HepG2 (cell line): Measurements from ENCODE around the gene KLF13.

ENCODE experiments used
- EZH2 ChIP-seq: conservative IDR thresholded peaks from 2 replicates; pipeline ENCODE4 v1.6.1; 2012; ENCODE audit warnings: mild to moderate bottlenecking, low read depth, low read length, moderate library complexity
- FOXA3 ChIP-seq: IDR thresholded peaks from 2 replicates; pipeline ENCODE4 v1.6.1; 2016; ENCODE audit warnings: missing genetic modification reagents, missing compliant biosample characterization
- KAT7 ChIP-seq: IDR thresholded peaks from 2 replicates; pipeline ENCODE4 v1.6.1; 2018; ENCODE audit warnings: borderline replicate concordance, missing compliant biosample characterization
- POLR2A ChIP-seq, 2 experiments: IDR thresholded peaks; 2 replicates each; pipeline ENCODE4 v1.6.1; 2011; ENCODE audit warnings: low read depth in 2 of 2, low read length in 2 of 2, mild to moderate bottlenecking in 1 of 2, moderate library complexity in 1 of 2; ENCODE audit not compliant: insufficient read depth in 1 of 2
- SIN3A ChIP-seq: IDR thresholded peaks from 2 replicates; pipeline ENCODE4 v1.6.1; 2011; ENCODE audit warnings: low read depth, mild to moderate bottlenecking, control low read depth, low read length, borderline replicate concordance
- ZZZ3 ChIP-seq: sonication (generic); formaldehyde crosslinking; IDR thresholded peaks from 2 replicates; pipeline ENCODE4 v1.4.0; 2020; ENCODE audit warnings: missing genetic modification reagents, mild to moderate bottlenecking, borderline replicate concordance
- TF ChIP-seq, protein P1 (sequence below), 2 experiments: IDR thresholded peaks; 2 replicates each; pipeline ENCODE4 v1.6.1; 2011 to 2012; ENCODE audit warnings: low read length in 2 of 2, borderline replicate concordance in 1 of 2, low read depth in 1 of 2, mild to moderate bottlenecking in 1 of 2, moderate library complexity in 1 of 2
- TF ChIP-seq, protein P2 (sequence below): sonication (generic); formaldehyde crosslinking; IDR thresholded peaks from 2 replicates; pipeline ENCODE4 v1.5.0; 2020; ENCODE audit warnings: mild to moderate bottlenecking, missing genetic modification reagents, moderate library complexity
- TF ChIP-seq, protein P3 (sequence below): sonication (generic); formaldehyde crosslinking; IDR thresholded peaks from 2 replicates; pipeline ENCODE4 v1.5.1; 2020; ENCODE audit warnings: missing genetic modification reagents, mild to moderate bottlenecking, borderline replicate concordance
- TF ChIP-seq, protein P4 (sequence below): sonication (generic); formaldehyde crosslinking; conservative IDR thresholded peaks from 2 replicates; pipeline ENCODE4 v1.4.0; 2020; ENCODE audit warnings: missing genetic modification reagents

DNA sequence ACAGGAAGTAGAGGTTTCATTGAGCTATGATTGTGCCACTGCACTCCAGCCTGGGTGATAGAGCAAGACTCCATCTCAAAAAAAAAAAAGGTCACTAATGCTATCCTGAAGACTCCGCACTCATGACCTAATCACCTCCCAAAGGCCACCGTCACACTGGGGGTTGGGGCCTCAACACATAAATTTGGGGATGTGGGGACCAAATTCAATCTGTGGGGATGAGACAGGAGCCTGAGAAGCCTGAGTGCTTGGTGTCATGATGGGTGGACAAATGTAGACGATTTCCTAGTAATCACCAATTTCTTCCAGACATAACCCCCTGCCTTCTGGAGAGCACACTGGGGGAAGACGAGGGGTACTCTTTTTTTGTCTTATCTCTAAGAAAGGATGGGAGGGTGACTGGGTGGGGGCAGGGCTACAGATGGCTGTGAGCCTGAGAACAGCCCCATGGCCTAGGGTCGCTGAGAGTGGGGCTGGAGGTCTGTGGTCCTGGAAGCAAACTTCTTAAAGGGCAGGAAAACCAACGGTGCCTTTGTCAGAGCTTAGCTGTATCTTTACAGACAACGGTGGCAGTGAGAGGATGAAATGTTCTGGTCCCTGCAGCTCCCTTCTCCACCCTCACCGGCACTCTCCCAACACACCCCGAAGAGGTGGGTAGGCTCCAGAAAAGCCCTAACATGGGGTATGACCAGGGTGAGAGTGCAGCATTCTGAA, 16.6 kb upstream of the KLF13 start:
- TF ChIP-seq FOXA3 (CRISPR knock-in tag) = no peak
- TF ChIP-seq POLR2A (IDR thresholded peaks at IDR 0.05; ENCODE audit: insufficient read depth in 1 of 2, low read depth in 2 of 2, low read length in 2 of 2) = no peak
- TF ChIP-seq, protein P1, sequence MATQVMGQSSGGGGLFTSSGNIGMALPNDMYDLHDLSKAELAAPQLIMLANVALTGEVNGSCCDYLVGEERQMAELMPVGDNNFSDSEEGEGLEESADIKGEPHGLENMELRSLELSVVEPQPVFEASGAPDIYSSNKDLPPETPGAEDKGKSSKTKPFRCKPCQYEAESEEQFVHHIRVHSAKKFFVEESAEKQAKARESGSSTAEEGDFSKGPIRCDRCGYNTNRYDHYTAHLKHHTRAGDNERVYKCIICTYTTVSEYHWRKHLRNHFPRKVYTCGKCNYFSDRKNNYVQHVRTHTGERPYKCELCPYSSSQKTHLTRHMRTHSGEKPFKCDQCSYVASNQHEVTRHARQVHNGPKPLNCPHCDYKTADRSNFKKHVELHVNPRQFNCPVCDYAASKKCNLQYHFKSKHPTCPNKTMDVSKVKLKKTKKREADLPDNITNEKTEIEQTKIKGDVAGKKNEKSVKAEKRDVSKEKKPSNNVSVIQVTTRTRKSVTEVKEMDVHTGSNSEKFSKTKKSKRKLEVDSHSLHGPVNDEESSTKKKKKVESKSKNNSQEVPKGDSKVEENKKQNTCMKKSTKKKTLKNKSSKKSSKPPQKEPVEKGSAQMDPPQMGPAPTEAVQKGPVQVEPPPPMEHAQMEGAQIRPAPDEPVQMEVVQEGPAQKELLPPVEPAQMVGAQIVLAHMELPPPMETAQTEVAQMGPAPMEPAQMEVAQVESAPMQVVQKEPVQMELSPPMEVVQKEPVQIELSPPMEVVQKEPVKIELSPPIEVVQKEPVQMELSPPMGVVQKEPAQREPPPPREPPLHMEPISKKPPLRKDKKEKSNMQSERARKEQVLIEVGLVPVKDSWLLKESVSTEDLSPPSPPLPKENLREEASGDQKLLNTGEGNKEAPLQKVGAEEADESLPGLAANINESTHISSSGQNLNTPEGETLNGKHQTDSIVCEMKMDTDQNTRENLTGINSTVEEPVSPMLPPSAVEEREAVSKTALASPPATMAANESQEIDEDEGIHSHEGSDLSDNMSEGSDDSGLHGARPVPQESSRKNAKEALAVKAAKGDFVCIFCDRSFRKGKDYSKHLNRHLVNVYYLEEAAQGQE (IDR thresholded peaks at IDR 0.05; ENCODE audit: borderline replicate concordance in 1 of 2, low read depth in 1 of 2, low read length in 2 of 2) = no peak
- TF ChIP-seq, protein P2, sequence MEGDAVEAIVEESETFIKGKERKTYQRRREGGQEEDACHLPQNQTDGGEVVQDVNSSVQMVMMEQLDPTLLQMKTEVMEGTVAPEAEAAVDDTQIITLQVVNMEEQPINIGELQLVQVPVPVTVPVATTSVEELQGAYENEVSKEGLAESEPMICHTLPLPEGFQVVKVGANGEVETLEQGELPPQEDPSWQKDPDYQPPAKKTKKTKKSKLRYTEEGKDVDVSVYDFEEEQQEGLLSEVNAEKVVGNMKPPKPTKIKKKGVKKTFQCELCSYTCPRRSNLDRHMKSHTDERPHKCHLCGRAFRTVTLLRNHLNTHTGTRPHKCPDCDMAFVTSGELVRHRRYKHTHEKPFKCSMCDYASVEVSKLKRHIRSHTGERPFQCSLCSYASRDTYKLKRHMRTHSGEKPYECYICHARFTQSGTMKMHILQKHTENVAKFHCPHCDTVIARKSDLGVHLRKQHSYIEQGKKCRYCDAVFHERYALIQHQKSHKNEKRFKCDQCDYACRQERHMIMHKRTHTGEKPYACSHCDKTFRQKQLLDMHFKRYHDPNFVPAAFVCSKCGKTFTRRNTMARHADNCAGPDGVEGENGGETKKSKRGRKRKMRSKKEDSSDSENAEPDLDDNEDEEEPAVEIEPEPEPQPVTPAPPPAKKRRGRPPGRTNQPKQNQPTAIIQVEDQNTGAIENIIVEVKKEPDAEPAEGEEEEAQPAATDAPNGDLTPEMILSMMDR (CRISPR knock-in tag) = no peak
- TF ChIP-seq, protein P3, sequence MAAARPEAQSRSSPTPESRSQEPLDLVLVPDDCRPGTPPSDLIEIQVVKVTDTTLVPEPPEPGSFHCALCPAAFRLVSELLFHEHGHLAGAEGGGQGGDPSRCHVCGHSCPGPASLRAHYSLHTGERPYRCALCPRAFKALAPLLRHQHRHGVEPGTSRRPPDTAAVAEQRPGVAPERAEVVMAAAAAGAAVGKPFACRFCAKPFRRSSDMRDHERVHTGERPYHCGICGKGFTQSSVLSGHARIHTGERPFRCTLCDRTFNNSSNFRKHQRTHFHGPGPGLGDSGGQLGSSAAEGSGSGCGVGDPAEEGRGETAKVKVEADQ (CRISPR knock-in tag) = no peak
- TF ChIP-seq EZH2 = no peak
- no peak for TF ChIP-seq KAT7 (CRISPR knock-in tag)
- no peak for TF ChIP-seq SIN3A
- TF ChIP-seq, protein P4, sequence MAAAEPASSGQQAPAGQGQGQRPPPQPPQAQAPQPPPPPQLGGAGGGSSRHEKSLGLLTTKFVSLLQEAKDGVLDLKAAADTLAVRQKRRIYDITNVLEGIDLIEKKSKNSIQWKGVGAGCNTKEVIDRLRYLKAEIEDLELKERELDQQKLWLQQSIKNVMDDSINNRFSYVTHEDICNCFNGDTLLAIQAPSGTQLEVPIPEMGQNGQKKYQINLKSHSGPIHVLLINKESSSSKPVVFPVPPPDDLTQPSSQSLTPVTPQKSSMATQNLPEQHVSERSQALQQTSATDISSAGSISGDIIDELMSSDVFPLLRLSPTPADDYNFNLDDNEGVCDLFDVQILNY (CRISPR knock-in tag) = no peak
- TF ChIP-seq ZZZ3 (CRISPR knock-in tag) = no peak
